NCI-H1092 treated with DMSO at 0.1 percent for 48 hours (cell line): ENCODE measurements around the gene PREX1.

Experiments
- DNase-seq: peaks from one replicate; lab custom pipeline; 2025; lab: John Stamatoyannopoulos, UW

PREX1 gene

GRCh38 chr20:48623176-48623905 is 204.5 kb downstream of the PREX1 start:
- no peak for DNase-seq

DNA sequence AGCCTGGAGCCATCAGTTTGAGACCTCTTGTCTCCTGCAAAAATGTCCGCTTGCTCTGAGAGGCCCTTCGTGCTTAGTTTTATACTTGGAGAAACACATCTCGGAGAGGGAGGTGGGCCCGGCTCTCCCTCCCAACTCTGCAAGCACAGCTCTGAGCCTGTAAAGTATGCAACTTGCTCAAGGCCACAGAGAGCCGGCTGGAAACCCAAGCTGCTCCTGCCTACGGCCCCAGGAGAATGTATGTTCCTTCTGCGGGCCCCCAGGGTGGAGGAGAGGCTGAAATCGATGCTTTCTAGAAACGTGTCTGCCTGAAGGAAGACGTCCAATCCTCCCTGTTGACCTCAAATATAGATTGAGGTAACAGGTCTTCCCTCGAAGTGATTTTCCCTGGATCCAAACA is 205.4 kb downstream of the PREX1 start:
- no peak for DNase-seq

DNA sequence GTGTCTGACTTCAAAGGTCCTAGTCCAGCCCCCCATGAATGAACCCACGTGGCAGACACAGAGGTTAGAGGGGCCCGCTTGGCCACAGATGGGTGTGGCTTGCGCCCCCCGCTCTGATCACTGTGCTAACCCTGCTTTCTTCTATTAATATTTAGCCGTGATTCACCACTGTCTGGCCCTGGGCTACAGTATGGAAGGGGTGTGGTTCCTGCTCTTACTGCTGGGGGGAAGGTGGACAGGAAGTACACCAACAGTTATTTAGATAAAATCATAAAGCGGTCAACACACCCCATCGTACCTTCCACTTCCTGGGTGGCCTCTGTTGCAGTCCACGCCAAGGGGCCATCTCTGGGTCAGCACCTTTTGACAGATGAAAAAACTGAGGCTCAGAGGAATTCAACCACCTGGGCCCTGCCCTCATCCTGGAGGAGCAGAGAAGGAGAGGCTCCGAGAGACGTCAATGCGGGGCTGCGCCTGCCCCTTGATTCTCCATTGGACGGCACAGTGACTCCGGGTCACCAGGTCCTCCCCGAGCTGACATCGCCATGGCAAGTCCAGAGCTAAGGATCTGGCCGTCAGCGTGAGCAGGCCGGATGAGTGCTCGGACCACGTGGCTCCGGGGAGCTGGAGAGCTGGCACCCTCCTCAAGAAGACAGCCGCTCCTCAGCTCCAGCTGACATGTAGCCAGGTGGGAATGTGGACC is 206.3 kb downstream of the PREX1 start:
- no peak for DNase-seq

DNA sequence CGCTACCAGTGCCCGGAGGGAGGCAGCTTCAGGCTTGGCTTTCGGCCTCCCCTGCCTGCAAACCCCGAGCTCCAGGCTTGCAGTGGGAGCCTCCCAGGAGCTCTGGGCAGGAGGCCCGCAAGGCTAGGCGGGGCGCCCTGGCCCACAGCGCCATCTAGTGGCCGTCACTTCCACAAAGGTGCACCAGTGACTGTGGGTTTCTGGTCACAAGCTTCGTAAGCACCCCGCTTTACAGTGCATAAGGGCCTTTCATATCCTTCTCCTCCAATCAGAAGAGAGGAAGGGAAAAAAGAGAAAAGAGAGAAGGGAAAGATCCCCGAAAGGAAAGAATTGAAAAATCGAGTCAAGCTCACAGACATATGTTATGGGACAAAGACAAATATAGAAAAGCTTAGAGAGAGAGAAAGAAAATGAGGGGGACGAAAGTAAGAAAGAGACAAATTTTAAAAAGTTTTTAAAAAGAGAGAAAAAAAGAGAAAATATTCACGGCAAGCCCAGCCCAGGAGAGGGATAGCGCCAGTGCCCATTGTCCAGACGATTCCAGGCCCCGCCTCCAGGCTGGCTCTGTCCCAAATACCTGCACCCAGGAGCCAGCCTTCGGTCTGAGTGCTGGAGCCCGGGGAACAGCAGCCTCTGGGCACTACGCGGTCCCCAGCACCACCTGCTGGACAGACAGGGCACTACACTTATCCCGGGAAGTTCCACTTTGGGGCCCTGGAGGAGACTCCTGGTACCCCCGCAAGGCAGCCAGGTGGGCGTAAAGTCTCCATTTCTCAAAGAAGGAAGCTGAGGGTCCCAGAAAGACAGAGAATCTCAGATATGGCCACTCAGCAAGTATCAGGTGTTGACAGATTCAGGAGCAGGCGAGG is 207.1 kb downstream of the PREX1 start:
- peak; percentile 86 for DNase-seq

DNA sequence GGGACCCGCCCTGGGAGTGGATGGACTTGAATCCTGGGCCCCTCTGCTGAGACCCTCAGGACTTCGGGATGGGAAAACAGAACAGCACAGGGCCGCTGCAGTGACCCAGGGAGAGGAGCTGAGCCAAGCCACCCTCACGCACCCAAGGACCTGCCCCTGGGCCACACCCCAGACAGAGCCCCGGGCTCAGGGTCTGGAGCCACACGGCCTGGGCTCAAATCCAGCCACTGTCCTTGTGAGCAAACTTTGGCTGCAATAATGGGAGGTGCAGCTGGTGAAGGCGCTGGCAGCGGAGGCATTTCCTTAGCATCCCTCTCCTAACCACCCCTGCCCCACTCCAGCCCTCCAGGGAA is 207.7 kb downstream of the PREX1 start:
- no peak for DNase-seq

- peak; percentile 44 for DNase-seq
These were observed 208.4 kb downstream of the PREX1 start for GRCh38 chr20:48619126-48620101.

DNA sequence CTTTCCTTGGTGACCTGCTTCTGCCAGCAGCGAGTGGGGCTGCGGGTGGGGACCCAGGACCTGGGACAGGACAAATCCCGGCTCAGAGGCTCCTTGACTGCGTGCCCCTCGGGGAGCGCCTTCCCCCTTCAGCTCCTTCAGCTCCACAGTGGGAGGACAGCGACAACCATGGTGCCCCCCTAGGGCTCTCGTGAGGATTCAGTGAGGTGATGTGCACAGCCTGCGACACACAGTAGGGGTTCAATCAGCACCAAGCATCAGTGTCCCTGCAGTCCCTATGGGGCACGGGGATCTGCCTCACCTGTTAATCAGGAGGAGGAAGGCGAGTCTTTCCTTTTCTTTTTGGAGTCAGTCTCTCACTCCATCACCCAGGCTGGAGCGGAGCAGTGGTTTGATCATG is 209.2 kb downstream of the PREX1 start:
- DNase-seq: no peak

DNA sequence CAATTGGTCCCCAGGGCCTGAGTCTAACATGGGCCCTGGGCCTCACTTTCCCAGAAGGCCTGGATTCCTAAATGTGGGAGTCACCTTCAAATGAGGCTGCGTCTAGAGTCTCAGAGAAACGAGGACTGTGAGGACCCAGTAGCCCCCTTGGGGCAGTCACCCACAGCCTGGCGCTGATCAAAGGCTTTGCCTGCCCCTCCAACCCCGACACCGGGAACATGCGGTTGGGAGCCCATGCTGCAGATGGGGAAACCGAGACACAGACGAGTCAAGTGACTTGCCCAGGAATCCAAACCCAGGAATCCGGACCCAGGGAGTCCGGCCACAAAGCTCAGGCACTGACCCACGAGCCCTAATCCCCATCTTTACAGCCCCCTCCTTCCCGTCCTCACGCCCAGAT is 209.7 kb downstream of the PREX1 start:
- no peak for DNase-seq

GRCh38 chr20:48617481-48617880 is 210.3 kb downstream of the PREX1 start:
- no peak for DNase-seq

DNA sequence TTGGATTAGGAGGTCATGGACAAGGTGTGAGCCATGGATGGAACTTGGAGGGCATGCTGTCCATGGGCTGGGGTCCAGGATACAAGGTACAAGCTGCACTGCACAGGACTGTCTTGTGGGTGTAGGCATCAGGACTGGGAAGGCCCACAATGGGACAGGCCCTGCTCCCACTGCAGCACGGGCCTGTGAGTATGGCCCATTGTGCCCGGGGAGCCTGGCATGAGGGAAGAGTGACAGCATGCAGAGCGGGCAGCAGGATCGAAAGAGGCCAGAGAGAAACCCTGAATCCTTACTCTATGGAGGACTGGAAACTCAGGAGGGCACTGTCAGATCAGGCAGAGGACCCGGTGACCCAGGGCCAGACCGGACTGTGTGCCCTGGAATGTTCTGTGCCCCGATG is 211.3 kb downstream of the PREX1 start:
- DNase-seq: no peak

- no peak for DNase-seq
These were observed 211.9 kb downstream of the PREX1 start for GRCh38 chr20:48615871-48616270.

- DNase-seq: no peak
These were observed 213.1 kb downstream of the PREX1 start for GRCh38 chr20:48614593-48615274.

- no peak for DNase-seq
These were observed 213.9 kb downstream of the PREX1 start for GRCh38 chr20:48613926-48614325.

GRCh38 chr20:48612335-48612734 is 215.5 kb downstream of the PREX1 start:
- DNase-seq: no peak

DNA sequence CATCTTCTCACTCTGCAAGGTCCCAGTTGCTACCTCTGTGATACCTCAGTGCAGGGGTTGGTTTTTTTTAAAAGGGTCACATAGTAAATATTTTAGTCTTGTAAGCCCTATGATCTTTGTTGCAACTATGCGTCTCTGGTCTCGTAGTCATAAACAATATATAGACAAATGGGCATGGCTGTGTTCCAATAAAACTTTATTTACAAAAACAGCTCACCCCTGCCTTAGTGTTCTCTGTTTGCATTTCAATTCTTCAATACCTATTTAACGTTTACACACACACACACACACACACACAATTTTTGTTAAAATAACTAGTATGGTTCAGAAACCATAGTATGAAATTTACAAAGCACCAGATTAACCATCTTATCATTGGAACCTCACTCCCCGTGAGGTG is 216.8 kb downstream of the PREX1 start:
- no peak for DNase-seq

GRCh38 chr20:48609491-48609978 is 218.3 kb downstream of the PREX1 start:
- no peak for DNase-seq

- DNase-seq: no peak
These were observed 219.0 kb downstream of the PREX1 start for GRCh38 chr20:48608756-48609155.

DNA sequence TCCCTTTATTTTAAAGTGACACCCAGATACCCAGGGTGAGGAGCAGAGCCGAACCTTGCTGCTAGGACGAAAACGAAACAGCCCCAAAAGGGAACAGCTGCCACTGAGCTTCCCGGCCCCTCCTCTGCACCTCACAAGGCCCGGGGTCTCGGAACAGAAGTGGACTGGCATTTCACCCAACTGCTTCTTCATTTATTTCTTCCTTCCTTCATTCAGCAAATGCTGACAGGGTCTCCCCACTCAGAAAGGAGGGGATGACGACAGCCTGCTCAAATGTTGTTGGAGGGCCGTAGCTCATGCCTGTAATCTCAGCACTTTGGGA is 220.3 kb downstream of the PREX1 start:
- DNase-seq: no peak

DNA sequence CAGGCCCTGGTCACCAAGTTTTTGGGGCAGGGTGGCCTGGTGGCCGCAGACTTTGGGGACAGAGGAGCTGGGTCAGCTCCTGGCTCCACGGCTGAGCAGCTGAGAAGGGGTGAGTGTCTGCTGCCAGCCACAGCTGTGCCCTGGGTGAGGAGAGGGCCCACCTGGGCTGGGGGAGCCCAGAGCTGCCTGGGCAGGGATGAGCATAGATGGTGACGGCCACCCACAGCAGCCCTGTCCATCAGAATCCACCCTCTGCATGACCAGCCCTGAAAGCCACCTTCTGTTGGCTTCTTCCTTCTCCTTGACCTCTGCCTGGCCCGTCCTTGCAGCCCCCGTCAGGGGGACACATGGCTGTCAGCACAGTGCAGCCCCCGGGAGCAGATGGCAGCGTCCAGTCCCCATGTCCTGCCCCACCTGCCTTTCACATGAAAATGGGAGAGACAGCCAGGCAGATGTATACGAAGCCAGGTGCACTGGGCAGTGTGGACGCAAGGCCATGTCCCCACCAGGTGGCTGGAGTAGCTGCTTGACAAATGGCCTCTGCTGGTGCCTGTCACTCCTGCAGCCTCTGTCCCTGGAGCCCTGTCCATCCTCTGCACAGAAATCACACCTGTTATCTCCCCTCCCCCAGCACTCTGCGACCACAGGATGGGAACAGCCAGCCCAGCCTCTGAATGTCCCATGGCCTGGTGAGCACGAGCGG is 220.8 kb downstream of the PREX1 start:
- no peak for DNase-seq

- DNase-seq: no peak
These were observed 221.5 kb downstream of the PREX1 start for GRCh38 chr20:48606172-48606840.
